Retinal pigment epithelial cell (primary cell): Measurements from ENCODE around the gene ZNF804A.

Experiments
- DNase-seq: peaks from one replicate; pipeline ENCODE4 v3.0.0-alpha.2; 2010; ENCODE audit warnings: low read depth
- H3K4me3 ChIP-seq: 2 replicates; pipeline ENCODE4 v1.5.1; 2011; ENCODE audit warnings: mild to moderate bottlenecking, low read length, control low read depth, moderate library complexity
- CTCF ChIP-seq: conservative IDR thresholded peaks from 2 replicates; pipeline ENCODE4 v1.5.1; 2011; ENCODE audit warnings: low read depth, low read length, control low read depth, inconsistent platforms

ZNF804A gene

GRCh38 chr2:184637781-184638180 is 39.5 kb downstream of the ZNF804A start:
- TF ChIP-seq CTCF = no peak
- DNase-seq = no peak
- H3K4me3 ChIP-seq = no peak overlapping the region

GRCh38 chr2:184644685-184645084 is 46.4 kb downstream of the ZNF804A start:
- TF ChIP-seq CTCF = peak; percentile 24
- DNase-seq = no peak

GRCh38 chr2:184646177-184646576 is 47.8 kb downstream of the ZNF804A start:
- no peak for TF ChIP-seq CTCF
- DNase-seq = peak; percentile 79
- H3K4me3 ChIP-seq = no peak overlapping the region

More at GRCh38 chr2:184644685-184645084, 46.4 kb downstream of the ZNF804A start:
- no peak overlapping the region for H3K4me3 ChIP-seq

- H3K4me3 ChIP-seq = no peak overlapping the region
- TF ChIP-seq CTCF = no peak
- DNase-seq = no peak
These were observed 48.3 kb downstream of the ZNF804A start for GRCh38 chr2:184646593-184646992.

GRCh38 chr2:184654945-184655344 is 56.6 kb downstream of the ZNF804A start:
- peak; percentile 52 for DNase-seq
- no peak overlapping the region for H3K4me3 ChIP-seq
- TF ChIP-seq CTCF = no peak

GRCh38 chr2:184677171-184677570 is 78.8 kb downstream of the ZNF804A start:
- no peak for DNase-seq
- no peak for TF ChIP-seq CTCF

GRCh38 chr2:184679219-184680018 is 81.1 kb downstream of the ZNF804A start:
- no peak overlapping the region for H3K4me3 ChIP-seq
- no peak for TF ChIP-seq CTCF
- no peak for DNase-seq

More at GRCh38 chr2:184677171-184677570, 78.8 kb downstream of the ZNF804A start:
- H3K4me3 ChIP-seq = no peak overlapping the region
